ENCODE data around the gene CASS4.

GRCh38 chr20:56433880-56434255, 21.8 kb downstream of the CASS4 start:
- TF ChIP-seq POLR2AphosphoS5 (IDR thresholded peaks at IDR 0.05; ENCODE audit: borderline replicate concordance, low read depth, low read length) (no peak), EZH2 (IDR thresholded peaks at IDR 0.05) (no peak)
